A549 (cell line): ENCODE measurements around the gene ST6GAL1.

Source experiments
- MAZ ChIP-seq: fragments of 150-350 bp; IDR thresholded peaks from 2 replicates; pipeline ENCODE4 v1.6.1; 2014; ENCODE audit warnings: antibody characterized with exemption, low read depth, low read length, borderline replicate concordance
- NR3C1 ChIP-seq: fragments of >200 bp; sonication (Bioruptor Twin); formaldehyde crosslinking; IDR thresholded peaks from 3 replicates; pipeline ENCODE4 v1.6.1; 2017
- POLR2A ChIP-seq: IDR thresholded peaks from 2 replicates; pipeline ENCODE4 v1.6.1; 2012; ENCODE audit warnings: mild to moderate bottlenecking, low read length
- ZSCAN20 ChIP-seq: fragments of 250-450 bp; sonication (Bioruptor Pico); IDR thresholded peaks from 2 replicates; pipeline ENCODE4 v1.8.0; 2022; ENCODE audit warnings: mild to moderate bottlenecking, moderate library complexity
- TF ChIP-seq, protein P1 (sequence below): fragments of >200 bp; sonication (Bioruptor Twin); formaldehyde crosslinking; IDR thresholded peaks from 3 replicates; pipeline ENCODE4 v1.5.1; 2016
- TF ChIP-seq, protein P2 (sequence below): fragments of 150-350 bp; IDR thresholded peaks from 2 replicates; pipeline ENCODE4 v1.6.1; 2014; ENCODE audit warnings: low read depth, mild to moderate bottlenecking, low read length
- TF ChIP-seq, protein P3 (sequence below): IDR thresholded peaks from 2 replicates; pipeline ENCODE4 v1.6.1; 2012

DNA sequence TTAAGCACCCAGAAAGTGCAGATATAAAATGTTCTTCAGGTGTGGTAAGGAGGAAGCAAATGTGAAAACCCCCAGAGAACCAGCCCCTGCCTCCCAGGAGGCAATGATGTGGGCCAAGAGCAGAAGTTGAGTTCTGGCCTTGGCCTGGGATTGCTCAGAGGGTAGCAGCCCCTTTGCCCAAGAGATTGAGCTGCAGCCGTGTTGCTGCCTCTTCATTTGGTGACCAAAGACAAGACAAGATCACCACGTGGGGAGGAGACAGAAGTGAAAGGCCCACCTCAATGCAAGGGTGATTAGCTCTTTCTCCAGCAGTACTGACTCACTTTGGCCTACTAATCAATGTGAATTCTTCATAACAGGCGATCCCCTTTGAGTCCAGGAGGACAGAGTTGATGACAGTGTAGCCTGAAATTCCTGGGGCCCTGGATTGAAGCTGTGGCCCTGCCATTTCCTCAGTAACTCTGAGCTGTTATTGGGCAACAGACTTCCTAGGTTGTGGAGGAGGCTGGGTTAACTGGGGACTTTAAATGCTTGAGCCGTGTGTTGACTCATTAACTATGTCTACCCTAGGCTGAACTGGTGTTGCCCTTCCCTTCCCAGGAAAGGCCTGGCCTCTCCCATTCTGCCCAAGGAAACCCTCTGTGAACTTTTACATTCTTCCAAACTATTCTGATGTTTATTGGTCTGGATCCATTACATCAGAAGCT, 86.5 kb downstream of the ST6GAL1 start:
- TF ChIP-seq, protein P1, sequence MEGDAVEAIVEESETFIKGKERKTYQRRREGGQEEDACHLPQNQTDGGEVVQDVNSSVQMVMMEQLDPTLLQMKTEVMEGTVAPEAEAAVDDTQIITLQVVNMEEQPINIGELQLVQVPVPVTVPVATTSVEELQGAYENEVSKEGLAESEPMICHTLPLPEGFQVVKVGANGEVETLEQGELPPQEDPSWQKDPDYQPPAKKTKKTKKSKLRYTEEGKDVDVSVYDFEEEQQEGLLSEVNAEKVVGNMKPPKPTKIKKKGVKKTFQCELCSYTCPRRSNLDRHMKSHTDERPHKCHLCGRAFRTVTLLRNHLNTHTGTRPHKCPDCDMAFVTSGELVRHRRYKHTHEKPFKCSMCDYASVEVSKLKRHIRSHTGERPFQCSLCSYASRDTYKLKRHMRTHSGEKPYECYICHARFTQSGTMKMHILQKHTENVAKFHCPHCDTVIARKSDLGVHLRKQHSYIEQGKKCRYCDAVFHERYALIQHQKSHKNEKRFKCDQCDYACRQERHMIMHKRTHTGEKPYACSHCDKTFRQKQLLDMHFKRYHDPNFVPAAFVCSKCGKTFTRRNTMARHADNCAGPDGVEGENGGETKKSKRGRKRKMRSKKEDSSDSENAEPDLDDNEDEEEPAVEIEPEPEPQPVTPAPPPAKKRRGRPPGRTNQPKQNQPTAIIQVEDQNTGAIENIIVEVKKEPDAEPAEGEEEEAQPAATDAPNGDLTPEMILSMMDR, result no peak
- no peak for TF ChIP-seq MAZ
- TF ChIP-seq, protein P2, sequence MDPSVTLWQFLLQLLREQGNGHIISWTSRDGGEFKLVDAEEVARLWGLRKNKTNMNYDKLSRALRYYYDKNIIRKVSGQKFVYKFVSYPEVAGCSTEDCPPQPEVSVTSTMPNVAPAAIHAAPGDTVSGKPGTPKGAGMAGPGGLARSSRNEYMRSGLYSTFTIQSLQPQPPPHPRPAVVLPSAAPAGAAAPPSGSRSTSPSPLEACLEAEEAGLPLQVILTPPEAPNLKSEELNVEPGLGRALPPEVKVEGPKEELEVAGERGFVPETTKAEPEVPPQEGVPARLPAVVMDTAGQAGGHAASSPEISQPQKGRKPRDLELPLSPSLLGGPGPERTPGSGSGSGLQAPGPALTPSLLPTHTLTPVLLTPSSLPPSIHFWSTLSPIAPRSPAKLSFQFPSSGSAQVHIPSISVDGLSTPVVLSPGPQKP, result no peak
- TF ChIP-seq POLR2A, result no peak
- TF ChIP-seq, protein P3, sequence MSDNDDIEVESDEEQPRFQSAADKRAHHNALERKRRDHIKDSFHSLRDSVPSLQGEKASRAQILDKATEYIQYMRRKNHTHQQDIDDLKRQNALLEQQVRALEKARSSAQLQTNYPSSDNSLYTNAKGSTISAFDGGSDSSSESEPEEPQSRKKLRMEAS, result no peak
- no peak for TF ChIP-seq NR3C1
- TF ChIP-seq ZSCAN20 (CRISPR knock-in tag), result no peak
